ENCODE measurements around the gene PTGES3L. TPM values are rescaled to one million over a fixed set of nuclear protein-coding genes. Genes with fewer than 3 reads are reported as not detected.
A peak's percentile ranks its signal among the peaks of the same experiment; 100 is the strongest.
"Not testable (repeated sequence)": the region's sequence is repeated elsewhere in the genome, so short reads cannot be mapped to it uniquely, and the experiment has no call there.

PTGES3L gene
- total RNA-seq, 2 donors from 2014 or later, result 0.52 TPM; not detected in 1

GRCh38 chr17:43006639-43007551 is 27.0 kb upstream of the PTGES3L start, which contains the start of gene IFI35:
IFI35 (plus strand) TSS chr17:43006784; CDS start chr17:43006948, 164 bp downstream.
- Histone ChIP-seq H3K4me1 (peaks cover 28% of the 10 kb centered on the region), H3K4me3 (peak within 1 kb of the TSS; percentile 33 to 71), H3K9me3 (no peaks in the 10 kb centered on the region), H3K27ac (peak within 1 kb of the TSS; percentile 91 to 98 (median 94)), H3K27me3 (no peaks in the 10 kb centered on the region), H3K36me3 (replicated peaks in 1 of 2; ENCODE audit: insufficient read depth in 1 of 2, low read depth in 2 of 2) (peaks cover 0 to 8% of the 10 kb centered on the region in 2 donors)
- intact Hi-C loops (cut with DNase I), result no loop called here
- ATAC-seq (peak; percentile 90), DNase-seq (peak; percentile 86 to 90 (median 88))
- TF ChIP-seq POLR2A (IDR thresholded peaks at IDR 0.05) (peak; percentile 40 to 85 (median 80)), CTCF (IDR thresholded peaks at IDR 0.05) (peak in 6 of 7 experiments; percentile 34 to 63 (median 49))
- 24 to 43% methylated on average over 8 to 18 of the region's 18 CpGs for WGBS, 2 donors

DNA sequence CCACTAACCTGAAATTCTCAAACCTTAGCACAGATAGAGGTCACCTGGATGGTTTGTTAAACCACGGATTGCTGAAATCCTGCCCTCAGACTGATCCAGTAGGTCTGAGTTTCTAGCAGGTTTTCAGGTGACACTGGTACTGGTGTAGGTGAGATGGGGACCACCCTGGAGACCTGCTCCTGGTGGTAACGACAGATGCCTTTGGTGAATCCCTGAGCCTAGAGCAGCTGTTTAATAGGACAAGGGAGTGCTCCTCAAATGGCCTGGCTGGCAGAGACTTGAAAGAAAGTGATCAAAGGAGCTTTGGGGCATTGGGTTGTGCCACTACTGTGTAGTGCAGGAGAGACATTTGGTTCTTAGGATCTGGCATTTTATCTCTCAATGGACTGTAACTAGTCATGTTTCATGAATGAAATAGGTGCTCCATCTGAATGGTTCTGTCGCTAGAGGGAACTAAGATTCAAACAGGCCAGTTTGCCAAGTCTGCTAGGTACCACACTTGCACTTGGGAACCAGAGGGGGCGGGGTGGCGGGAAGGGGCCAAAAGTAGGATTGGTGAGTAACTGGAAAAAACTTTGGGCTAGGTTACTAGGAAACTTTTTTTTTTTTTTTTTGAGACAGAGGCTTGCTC is 23.8 kb upstream of the PTGES3L start:
- no peak overlapping the region for H3K4me3 ChIP-seq
- ATAC-seq (no peak), DNase-seq (peak in 3 of 4 donors; percentile 42 to 45 (median 44))
- intact Hi-C loops (cut with DNase I), result no loop called here
- H3K27ac ChIP-seq, result no peak overlapping the region
- WGBS, 2 donors, result 75 to 80% methylated on average over 4 to 5 of the region's 5 CpGs
- no peaks in the 10 kb centered on the region for H3K27me3 ChIP-seq
- H3K9me3 ChIP-seq, result no peaks in the 10 kb centered on the region
- peaks cover 42% of the 10 kb centered on the region for H3K4me1 ChIP-seq
- H3K36me3 ChIP-seq (replicated peaks in 1 of 2; ENCODE audit: insufficient read depth in 1 of 2, low read depth in 2 of 2), result peaks cover 0 to 11% of the 10 kb centered on the region in 2 donors
- TF ChIP-seq POLR2A (IDR thresholded peaks at IDR 0.05) (no peak), CTCF (IDR thresholded peaks at IDR 0.05) (no peak)

- Histone ChIP-seq H3K4me1 (peaks cover 35% of the 10 kb centered on the region), H3K36me3 (replicated peaks in 1 of 2; ENCODE audit: insufficient read depth in 1 of 2, low read depth in 2 of 2) (peaks cover 0 to 11% of the 10 kb centered on the region in 2 donors)
- H3K9me3 ChIP-seq; H3K27me3 ChIP-seq; ATAC-seq; H3K4me3 ChIP-seq; intact Hi-C loops (cut with DNase I); H3K27ac ChIP-seq; DNase-seq: not testable (repeated sequence)
- WGBS, 2 donors, result 90 to 91% methylated on average over 13 of the region's 13 CpGs
Measured at GRCh38 chr17:43000894-43001293, 21.0 kb upstream of the PTGES3L start.

- DNase-seq (no peak), ATAC-seq (no peak)
- H3K27ac ChIP-seq, result peak overlapping the region; percentile 84 to 93 (median 92)
- H3K9me3 ChIP-seq, result no peaks in the 10 kb centered on the region
- intact Hi-C loops (cut with DNase I), result no loop called here
- WGBS, 2 donors, result 6 to 7% methylated on average over 9 to 10 of the region's 10 CpGs
- TF ChIP-seq CTCF (IDR thresholded peaks at IDR 0.05) (no peak), POLR2A (IDR thresholded peaks at IDR 0.05) (no peak)
- H3K4me3 ChIP-seq, result peak overlapping the region; percentile 44 to 94
- H3K4me1 ChIP-seq, result peaks cover 35% of the 10 kb centered on the region
- no peaks in the 10 kb centered on the region for H3K27me3 ChIP-seq
- peaks cover 0 to 11% of the 10 kb centered on the region in 2 donors for H3K36me3 ChIP-seq (replicated peaks in 1 of 2; ENCODE audit: insufficient read depth in 1 of 2, low read depth in 2 of 2)
Measured at GRCh38 chr17:42999003-42999525, 19.2 kb upstream of the PTGES3L start.
